ENCODE results near the gene BAG2.
A peak's percentile ranks its signal among the peaks of the same experiment; 100 is the strongest.

BAG2 gene

GRCh38 chr6:57174511-57174907 lies 2.4 kb downstream of the BAG2 start:
- no peak for DNase-seq (ENCODE audit: low spot score)

- DNase-seq (ENCODE audit: low spot score): no peak
These were observed 5.6 kb downstream of the BAG2 start for GRCh38 chr6:57177545-57178265.

- DNase-seq (ENCODE audit: low spot score): no peak
These were observed 8.5 kb downstream of the BAG2 start for GRCh38 chr6:57180596-57180995.

- DNase-seq (ENCODE audit: low spot score): no peak
These were observed 9.9 kb downstream of the BAG2 start for GRCh38 chr6:57182017-57182432.

GRCh38 chr6:57183336-57183735 lies 11.2 kb downstream of the BAG2 start:
- DNase-seq (ENCODE audit: low spot score): no peak

- DNase-seq (ENCODE audit: low spot score): no peak
These were observed 18.0 kb downstream of the BAG2 start for GRCh38 chr6:57190140-57190539.

GRCh38 chr6:57193177-57193576 lies 21.1 kb downstream of the BAG2 start:
- no peak for DNase-seq (ENCODE audit: low spot score)

GRCh38 chr6:57195457-57195856 lies 23.3 kb downstream of the BAG2 start:
- no peak for DNase-seq (ENCODE audit: low spot score)

GRCh38 chr6:57198926-57199636 lies 27.0 kb downstream of the BAG2 start:
- no peak for DNase-seq (ENCODE audit: low spot score)

GRCh38 chr6:57201718-57202117 lies 29.6 kb downstream of the BAG2 start:
- no peak for DNase-seq (ENCODE audit: low spot score)

- no peak for DNase-seq (ENCODE audit: low spot score)
These were observed 33.6 kb downstream of the BAG2 start for GRCh38 chr6:57205550-57206328.

- no peak for DNase-seq (ENCODE audit: low spot score)
These were observed 35.0 kb downstream of the BAG2 start for GRCh38 chr6:57207141-57207540.

- no peak for DNase-seq (ENCODE audit: low spot score)
These were observed 35.7 kb downstream of the BAG2 start for GRCh38 chr6:57207872-57208271.

- no peak for DNase-seq (ENCODE audit: low spot score)
These were observed 36.9 kb downstream of the BAG2 start for GRCh38 chr6:57209030-57209429.

GRCh38 chr6:57210060-57210459 lies 37.9 kb downstream of the BAG2 start:
- DNase-seq (ENCODE audit: low spot score): no peak

- DNase-seq (ENCODE audit: low spot score): no peak
These were observed 43.1 kb downstream of the BAG2 start for GRCh38 chr6:57215260-57215659.

- DNase-seq (ENCODE audit: low spot score): no peak
These were observed 44.3 kb downstream of the BAG2 start for GRCh38 chr6:57216235-57217101.

- DNase-seq (ENCODE audit: low spot score): no peak
These were observed 45.1 kb downstream of the BAG2 start for GRCh38 chr6:57217270-57217669.

GRCh38 chr6:57220083-57220703 lies 48.1 kb downstream of the BAG2 start:
- DNase-seq (ENCODE audit: low spot score): no peak

GRCh38 chr6:57221191-57221935 lies 49.2 kb downstream of the BAG2 start:
- peak; percentile 85 for DNase-seq (ENCODE audit: low spot score)

Measured in ecto neural progenitor cell (in vitro differentiated cells).